PC-3 (cell line): ENCODE results near the gene HIVEP3. TPM values are rescaled to one million over a fixed set of nuclear protein-coding genes. Genes with fewer than 3 reads are reported as not detected.
A peak's percentile ranks its signal among the peaks of the same experiment; 100 is the strongest.

Experiments
- ATAC-seq: fragments of 200-7000 bp; cut with Tn5 transposase; 2 replicates; pipeline ENCODE4 v1.9.1; 2020; ENCODE audit warnings: mild to moderate bottlenecking, moderate library complexity
- BruUV-seq: library from RNA; stranded (reverse); fragments of 400-500 nt; replicated peaks from 2 replicates; lab custom pipeline; 2021; lab: Mats Ljungman, UMichigan
- CTCF ChIA-PET: fragments of 300-600 bp; sonication (Branson Sonifier 250); formaldehyde crosslinking; loops from one replicate; lab custom pipeline; 2022; ENCODE audit warnings: antibody characterized with exemption; lab: Charles Lee
- POLR2A ChIA-PET: fragments of 300-600 bp; sonication (Branson Sonifier 250); formaldehyde crosslinking; loops from one replicate; lab custom pipeline; 2022; ENCODE audit warnings: antibody characterized with exemption; ENCODE audit not compliant: unreplicated experiment; lab: Charles Lee
- DNase-seq: peaks from one replicate; pipeline ENCODE4 v3.0.0-alpha.2; 2015
- H2AFZ ChIP-seq: fragments of 300-600 bp; sonication (generic); 2 replicates; pipeline ENCODE4 v1.6.0; 2016; ENCODE audit warnings: antibody characterized with exemption, low read length
- H3F3A ChIP-seq: fragments of 300-600 bp; sonication (generic); one replicate; pipeline ENCODE4 v1.6.0; 2017; ENCODE audit warnings: antibody characterized with exemption, low read length, control low read depth, mild to moderate bottlenecking; ENCODE audit not compliant: unreplicated experiment
- H3K27ac ChIP-seq: fragments of 300-600 bp; sonication (generic); 2 replicates; pipeline ENCODE4 v1.5.1; 2016; ENCODE audit warnings: mild to moderate bottlenecking, low read length
- H3K27me3 ChIP-seq: fragments of 300-600 bp; sonication (generic); 2 replicates; pipeline ENCODE4 v1.6.1; 2016; ENCODE audit warnings: low read length, mixed read lengths
- H3K36me3 ChIP-seq: fragments of 300-600 bp; sonication (generic); 2 replicates; pipeline ENCODE4 v1.6.1; 2016; ENCODE audit warnings: low read depth, mixed run types, low read length, mixed read lengths
- H3K4me1 ChIP-seq: fragments of 300-600 bp; sonication (generic); 2 replicates; pipeline ENCODE4 v1.5.1; 2016; ENCODE audit warnings: low read length; ENCODE audit not compliant: insufficient read depth
- H3K4me2 ChIP-seq: fragments of 300-600 bp; sonication (generic); 2 replicates; pipeline ENCODE4 v1.6.0; 2016; ENCODE audit warnings: low read length
- H3K4me3 ChIP-seq: fragments of 300-600 bp; sonication (generic); 2 replicates; pipeline ENCODE4 v1.5.1; 2016; ENCODE audit warnings: mild to moderate bottlenecking, low read length, mixed read lengths
- H3K79me2 ChIP-seq: fragments of 300-600 bp; sonication (generic); 2 replicates; pipeline ENCODE4 v1.6.1; 2017; ENCODE audit warnings: low read length, mixed read lengths
- H3K9ac ChIP-seq: fragments of 300-600 bp; sonication (generic); 2 replicates; pipeline ENCODE4 v1.6.0; 2016; ENCODE audit warnings: mild to moderate bottlenecking, low read length
- H3K9me2 ChIP-seq: fragments of 300-600 bp; sonication (generic); replicated peaks from 2 replicates; pipeline ENCODE4 v1.6.1; 2016; ENCODE audit warnings: mixed run types, low read length, mixed read lengths
- H3K9me3 ChIP-seq: fragments of 300-600 bp; sonication (generic); 2 replicates; pipeline ENCODE4 v1.6.1; 2016; ENCODE audit warnings: low read length, mixed read lengths
- H4K20me1 ChIP-seq: fragments of 300-600 bp; sonication (generic); 2 replicates; pipeline ENCODE4 v1.6.1; 2016; ENCODE audit warnings: low read length, mixed read lengths
- CTCF ChIP-seq: fragments of 300-600 bp; sonication (generic); conservative IDR thresholded peaks from 2 replicates; pipeline ENCODE4 v1.5.1; 2017; ENCODE audit warnings: antibody characterized with exemption, low read depth, mild to moderate bottlenecking, low read length
- EZH2 ChIP-seq: fragments of 300-600 bp; sonication (generic); IDR thresholded peaks from one replicate; pipeline ENCODE4 v1.6.1; 2017; ENCODE audit warnings: antibody characterized with exemption, mild to moderate bottlenecking, low read length; ENCODE audit not compliant: unreplicated experiment
- EZH2phosphoT487 ChIP-seq: fragments of 300-600 bp; sonication (generic); IDR thresholded peaks from 2 replicates; pipeline ENCODE4 v1.6.1; 2018; ENCODE audit warnings: mild to moderate bottlenecking, antibody characterized with exemption, low read length, borderline replicate concordance
- intact Hi-C: fragments of 100-400 bp; cut with micrococcal nuclease; formaldehyde crosslinking; loops from 2 replicates; pipeline ENCODE4 v1.9.0; 2023
- total RNA-seq: library from RNA; depleted of rRNA; stranded (reverse); fragments of >200 nt; gene quantifications from 2 replicates; pipeline ENCODE4 v1.2.3, GENCODE V29; 2014

HIVEP3 gene
- total RNA-seq, 1 experiment from 2014 or later: 9.8 TPM

DNA sequence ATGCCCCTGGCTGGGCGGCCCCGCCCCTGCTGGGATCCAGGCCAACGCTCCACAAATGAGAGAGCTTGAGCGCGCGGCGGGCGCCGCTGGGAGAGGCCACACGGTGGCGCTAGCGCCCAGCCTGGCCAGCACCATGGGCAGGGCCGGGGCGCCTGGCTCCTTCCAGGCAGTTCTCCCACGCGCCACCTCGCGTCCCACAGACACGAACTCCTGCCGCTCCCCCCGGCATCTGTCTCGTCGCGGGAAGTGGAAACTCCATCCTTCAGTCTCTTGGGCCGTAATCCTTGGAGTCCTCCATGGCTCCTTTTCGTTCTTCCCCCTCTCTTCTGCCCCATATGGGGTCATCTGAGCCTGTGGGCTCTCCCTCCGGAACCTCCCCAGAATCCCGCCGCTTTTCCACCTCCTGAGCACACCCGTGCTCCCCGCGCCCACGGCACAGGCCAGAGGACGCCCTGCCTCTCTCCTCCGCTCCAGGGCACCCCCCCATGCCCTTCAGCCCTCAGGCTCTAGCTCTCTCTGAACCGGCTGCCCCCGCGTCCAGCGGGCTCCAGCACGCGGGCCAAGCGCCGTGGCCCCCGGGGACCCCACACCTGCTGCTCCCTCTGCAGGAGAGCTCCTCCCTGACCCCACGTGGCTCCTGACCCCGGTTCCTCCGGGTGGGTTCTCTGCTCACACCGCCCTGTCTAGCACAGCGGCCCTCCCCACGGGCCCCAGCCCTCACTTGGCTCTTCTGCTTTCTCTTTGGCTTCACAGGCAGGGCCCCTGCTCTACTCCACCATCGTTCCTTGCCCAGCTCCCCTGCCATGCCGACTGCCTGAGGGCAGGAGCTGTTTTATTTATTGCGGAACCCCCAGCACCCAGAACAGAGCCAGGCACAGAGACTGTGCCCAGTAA, 402.3 kb downstream of the HIVEP3 start:
- Histone ChIP-seq H3K27me3 (no peaks in the 10 kb centered on the region), H3K9me3 (no peaks in the 10 kb centered on the region), H3K9me2 (no peaks in the 10 kb centered on the region), H3K27ac (peak overlapping the region; percentile 96), H3F3A (peaks cover 9% of the 10 kb centered on the region), H3K4me3 (peak overlapping the region; percentile 67), H3K79me2 (no peaks in the 10 kb centered on the region), H4K20me1 (no peaks in the 10 kb centered on the region), H3K4me2 (peak overlapping the region; percentile 86), H3K36me3 (no peaks in the 10 kb centered on the region), H3K9ac (peak overlapping the region; percentile 72), H3K4me1 (peaks cover 33% of the 10 kb centered on the region), H2AFZ (peak overlapping the region; percentile 93)
- POLR2A ChIA-PET: no interaction called here
- DNase-seq: peak; percentile 92
- ATAC-seq: peak; percentile 64
- CTCF ChIA-PET: interaction anchor here (0.6 to 1.5 kb wide), 4 partner anchors 32 to 209 kb away, joined by 3 to 7 read pairs (median 3); partner anchors contain the start of gene EDN2
- intact Hi-C loops: no loop called here
- TF ChIP-seq EZH2: no peak
- TF ChIP-seq EZH2phosphoT487: no peak
- peak; percentile 81 for TF ChIP-seq CTCF
- no TSS peak for BruUV-seq

- CTCF ChIA-PET: interaction anchor here (0.6 to 1.5 kb wide), 4 partner anchors 32 to 193 kb away, joined by 3 to 7 read pairs (median 3); partner anchors contain the start of gene EDN2
- no peaks in the 10 kb centered on the region for H3K9me3 ChIP-seq
- BruUV-seq: no TSS peak
- intact Hi-C loops: loop anchor here (2.0 kb wide), 1 partner anchor 15 kb away; no protein-coding TSS in a partner anchor
- no peaks in the 10 kb centered on the region for H3K27me3 ChIP-seq
- peak overlapping the region; percentile 67 for H3K4me3 ChIP-seq
- no peak for TF ChIP-seq EZH2
- no peak for TF ChIP-seq CTCF
- no peak for TF ChIP-seq EZH2phosphoT487
- H3K27ac ChIP-seq: peak overlapping the region; percentile 96
- peak overlapping the region; percentile 72 for H3K9ac ChIP-seq
- POLR2A ChIA-PET: no interaction called here
- peak overlapping the region; percentile 93; the same call in 1 of the 2 replicates for H2AFZ ChIP-seq
- no peaks in the 10 kb centered on the region for H3K9me2 ChIP-seq
- H3K4me2 ChIP-seq: peak overlapping the region; percentile 86
- H3K36me3 ChIP-seq: no peaks in the 10 kb centered on the region
- no peaks in the 10 kb centered on the region for H3K79me2 ChIP-seq
- ATAC-seq (no peak), DNase-seq (no peak)
- H3K4me1 ChIP-seq: peaks cover 33% of the 10 kb centered on the region
- H3F3A ChIP-seq: peaks cover 9% of the 10 kb centered on the region
- no peaks in the 10 kb centered on the region for H4K20me1 ChIP-seq
Measured at GRCh38 chr1:41515778-41516167, 402.9 kb downstream of the HIVEP3 start.
